Measurements from ENCODE around the gene TIFAB. TPM values are rescaled to one million over a fixed set of nuclear protein-coding genes. Genes with fewer than 3 reads are reported as not detected.

TIFAB gene
- total RNA-seq, 4 donors from 2014 or later, result not detected

DNA sequence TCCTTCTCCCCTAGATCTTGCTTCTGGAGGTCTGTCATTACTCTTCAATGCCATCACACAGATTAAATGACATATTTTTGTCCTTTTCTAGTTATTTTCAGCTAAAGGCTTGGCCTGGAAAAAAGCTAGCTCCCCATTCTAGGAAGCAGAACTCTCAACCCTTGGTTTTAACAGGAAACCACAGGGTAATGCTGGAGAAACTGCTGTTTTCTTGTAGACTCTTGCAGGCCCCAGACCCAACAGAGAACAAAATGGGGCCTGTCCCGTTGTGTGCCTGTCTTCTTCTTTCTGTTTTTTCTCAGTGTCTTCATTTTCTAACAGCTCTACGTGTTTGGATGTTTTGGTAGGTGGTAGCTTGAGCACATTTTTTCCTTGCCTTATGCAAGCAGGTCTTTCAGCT is 26.5 kb downstream of the TIFAB start:
- 17 to 39% methylated on average over 2 of the region's 2 CpGs for WGBS, 2 donors (ENCODE audit: low coverage in 1 of 2)
- no peak for ATAC-seq
- Histone ChIP-seq H3K9me3 (peaks cover 0 to 11% (median 0%) of the 10 kb centered on the region in 3 donors), H3K27ac (no peak overlapping the region), H3K36me3 (no peaks in the 10 kb centered on the region), H3K27me3 (no peaks in the 10 kb centered on the region), H3K4me1 (no peaks in the 10 kb centered on the region), H3K4me3 (no peak overlapping the region)
- TF ChIP-seq, protein P1, sequence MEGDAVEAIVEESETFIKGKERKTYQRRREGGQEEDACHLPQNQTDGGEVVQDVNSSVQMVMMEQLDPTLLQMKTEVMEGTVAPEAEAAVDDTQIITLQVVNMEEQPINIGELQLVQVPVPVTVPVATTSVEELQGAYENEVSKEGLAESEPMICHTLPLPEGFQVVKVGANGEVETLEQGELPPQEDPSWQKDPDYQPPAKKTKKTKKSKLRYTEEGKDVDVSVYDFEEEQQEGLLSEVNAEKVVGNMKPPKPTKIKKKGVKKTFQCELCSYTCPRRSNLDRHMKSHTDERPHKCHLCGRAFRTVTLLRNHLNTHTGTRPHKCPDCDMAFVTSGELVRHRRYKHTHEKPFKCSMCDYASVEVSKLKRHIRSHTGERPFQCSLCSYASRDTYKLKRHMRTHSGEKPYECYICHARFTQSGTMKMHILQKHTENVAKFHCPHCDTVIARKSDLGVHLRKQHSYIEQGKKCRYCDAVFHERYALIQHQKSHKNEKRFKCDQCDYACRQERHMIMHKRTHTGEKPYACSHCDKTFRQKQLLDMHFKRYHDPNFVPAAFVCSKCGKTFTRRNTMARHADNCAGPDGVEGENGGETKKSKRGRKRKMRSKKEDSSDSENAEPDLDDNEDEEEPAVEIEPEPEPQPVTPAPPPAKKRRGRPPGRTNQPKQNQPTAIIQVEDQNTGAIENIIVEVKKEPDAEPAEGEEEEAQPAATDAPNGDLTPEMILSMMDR (IDR thresholded peaks at IDR 0.05), result no peak
- no peak for TF ChIP-seq POLR2A (IDR thresholded peaks at IDR 0.05)
- TF ChIP-seq POLR2AphosphoS5 (IDR thresholded peaks at IDR 0.05), result no peak
- no peak for TF ChIP-seq EP300 (IDR thresholded peaks at IDR 0.05)

DNA sequence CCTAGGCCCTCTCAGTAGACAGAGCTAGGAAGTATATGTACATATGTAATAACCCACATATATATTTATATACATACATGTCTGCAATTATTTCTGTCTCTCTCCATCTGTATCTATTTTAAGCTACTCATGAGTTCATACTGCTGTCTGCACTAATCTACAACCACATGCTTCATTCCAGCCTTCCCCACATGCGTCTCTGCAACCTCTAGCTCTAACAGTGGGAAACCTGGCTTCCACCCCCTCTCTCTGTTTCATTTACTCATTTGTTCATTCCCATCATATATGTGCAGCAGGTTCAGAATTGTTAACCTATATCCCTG is 28.3 kb downstream of the TIFAB start:
- H3K4me1 ChIP-seq, result no peaks in the 10 kb centered on the region
- TF ChIP-seq POLR2AphosphoS5 (IDR thresholded peaks at IDR 0.05) (no peak), POLR2A (IDR thresholded peaks at IDR 0.05) (no peak), EP300 (IDR thresholded peaks at IDR 0.05) (no peak)
- TF ChIP-seq, protein P1 (IDR thresholded peaks at IDR 0.05), result no peak
- no peak for ATAC-seq
- no peak overlapping the region for H3K27ac ChIP-seq
- peaks cover 0 to 11% (median 0%) of the 10 kb centered on the region in 3 donors for H3K9me3 ChIP-seq
- H3K36me3 ChIP-seq, result no peaks in the 10 kb centered on the region
- 63 to 86% methylated on average over 1 of the region's 1 CpG for WGBS, 2 donors (ENCODE audit: low coverage in 1 of 2)
- no peak overlapping the region for H3K4me3 ChIP-seq
- no peaks in the 10 kb centered on the region for H3K27me3 ChIP-seq

DNA sequence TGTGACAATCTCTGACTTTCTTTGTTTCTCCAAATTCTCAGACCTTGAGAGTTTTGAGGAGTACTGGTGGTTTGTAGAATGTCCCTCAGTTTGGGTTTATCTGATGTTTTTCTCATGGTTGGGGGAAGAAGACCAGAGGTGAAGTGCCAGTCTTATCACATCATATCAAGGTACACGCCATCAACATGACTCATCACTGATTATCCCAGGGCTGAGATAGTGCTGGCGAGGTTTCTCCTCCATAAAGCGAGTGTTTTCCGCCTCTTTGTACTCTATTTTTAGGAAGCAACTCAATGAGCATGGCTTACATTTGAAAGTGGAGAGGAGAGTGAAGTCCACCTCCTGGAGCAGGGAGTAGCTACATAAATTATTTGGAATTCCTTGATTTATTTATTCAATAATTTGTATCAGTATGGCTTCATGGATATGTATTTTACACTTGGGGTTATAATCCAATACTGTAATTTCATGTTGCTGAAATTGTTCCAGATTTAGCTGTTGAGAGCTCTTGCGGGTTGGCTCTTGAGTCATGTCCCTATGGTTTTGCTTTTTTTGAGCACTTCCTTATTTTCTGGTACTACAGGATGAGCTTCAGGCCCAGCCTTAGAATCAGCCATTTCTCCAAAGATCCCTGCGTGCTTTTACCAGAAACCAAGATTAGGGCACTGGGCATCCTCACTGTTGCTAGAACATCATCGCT is 28.9 kb downstream of the TIFAB start:
- H3K4me3 ChIP-seq, result no peak overlapping the region
- H3K36me3 ChIP-seq, result no peaks in the 10 kb centered on the region
- no peaks in the 10 kb centered on the region for H3K4me1 ChIP-seq
- H3K27me3 ChIP-seq, result no peaks in the 10 kb centered on the region
- WGBS, 2 donors (ENCODE audit: low coverage in 1 of 2), result 85 to 94% methylated on average over 4 to 7 of the region's 7 CpGs
- no peak for ATAC-seq
- H3K27ac ChIP-seq, result no peak overlapping the region
- peaks cover 0 to 7% (median 0%) of the 10 kb centered on the region in 3 donors for H3K9me3 ChIP-seq
- no peak for TF ChIP-seq POLR2A (IDR thresholded peaks at IDR 0.05)
- no peak for TF ChIP-seq EP300 (IDR thresholded peaks at IDR 0.05)
- TF ChIP-seq, protein P1 (IDR thresholded peaks at IDR 0.05), result no peak
- no peak for TF ChIP-seq POLR2AphosphoS5 (IDR thresholded peaks at IDR 0.05)

DNA sequence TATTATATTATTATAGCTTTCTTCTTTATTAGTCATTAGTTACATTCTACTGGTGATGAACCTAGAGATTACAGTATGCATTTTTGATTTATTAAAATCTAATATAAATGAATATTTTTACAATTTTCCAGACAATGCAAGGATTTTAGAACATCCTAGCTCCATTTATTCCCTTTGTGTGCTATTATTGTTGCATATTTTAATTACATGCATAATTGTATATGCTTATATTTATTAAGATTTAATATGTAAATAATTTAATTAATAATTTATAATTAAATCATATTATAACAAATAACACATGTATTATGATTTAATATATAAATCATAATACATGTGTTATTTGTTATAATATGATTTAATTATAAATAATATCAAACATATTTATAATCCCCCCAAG is 29.7 kb downstream of the TIFAB start:
- no peak for TF ChIP-seq EP300 (IDR thresholded peaks at IDR 0.05)
- no peak for TF ChIP-seq POLR2AphosphoS5 (IDR thresholded peaks at IDR 0.05)
- TF ChIP-seq POLR2A (IDR thresholded peaks at IDR 0.05), result no peak
- TF ChIP-seq, protein P1 (IDR thresholded peaks at IDR 0.05), result no peak

DNA sequence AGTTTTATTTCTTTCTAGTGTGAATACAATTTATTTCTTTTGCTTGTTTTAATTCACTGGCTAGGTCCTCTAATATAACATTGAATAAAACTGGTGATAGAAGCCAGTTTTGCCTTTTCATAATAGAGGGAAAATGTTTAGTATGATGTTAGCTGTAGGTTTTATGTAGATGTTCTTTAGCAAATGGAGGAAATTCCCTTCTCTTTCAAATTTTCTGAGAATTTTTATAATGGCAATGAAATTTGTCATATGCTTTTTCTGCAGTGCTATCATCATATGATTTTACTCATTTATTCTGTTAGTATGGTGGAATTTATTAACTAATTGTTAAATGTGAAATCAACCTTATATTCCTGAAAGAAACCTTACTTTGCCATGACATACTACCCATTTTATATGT is 35.1 kb downstream of the TIFAB start:
- no peak for ATAC-seq
- Histone ChIP-seq H3K4me3 (no peak overlapping the region), H3K27ac (no peak overlapping the region), H3K4me1 (no peaks in the 10 kb centered on the region), H3K27me3 (no peaks in the 10 kb centered on the region), H3K9me3 (peaks cover 0 to 7% (median 0%) of the 10 kb centered on the region in 3 donors), H3K36me3 (no peaks in the 10 kb centered on the region)
- TF ChIP-seq POLR2AphosphoS5 (IDR thresholded peaks at IDR 0.05) (no peak), POLR2A (IDR thresholded peaks at IDR 0.05) (no peak), EP300 (IDR thresholded peaks at IDR 0.05) (no peak)
- TF ChIP-seq, protein P1 (IDR thresholded peaks at IDR 0.05), result no peak

More for the DNA sequence above, 29.7 kb downstream of the TIFAB start:
- no peak for ATAC-seq
- Histone ChIP-seq H3K36me3 (no peaks in the 10 kb centered on the region), H3K27me3 (no peaks in the 10 kb centered on the region), H3K27ac (no peak overlapping the region), H3K4me1 (no peaks in the 10 kb centered on the region), H3K4me3 (no peak overlapping the region), H3K9me3 (peaks cover 0 to 7% (median 0%) of the 10 kb centered on the region in 3 donors)
